ELF-1 (cell line): ENCODE measurements around the gene GLS.
A peak's percentile ranks its signal among the peaks of the same experiment; 100 is the strongest.

Source experiments
- DNase-seq: peaks from one replicate; pipeline ENCODE4 v3.0.0-alpha.2; 2016; ENCODE audit warnings: low read depth, low spot score

The GLS gene

DNA sequence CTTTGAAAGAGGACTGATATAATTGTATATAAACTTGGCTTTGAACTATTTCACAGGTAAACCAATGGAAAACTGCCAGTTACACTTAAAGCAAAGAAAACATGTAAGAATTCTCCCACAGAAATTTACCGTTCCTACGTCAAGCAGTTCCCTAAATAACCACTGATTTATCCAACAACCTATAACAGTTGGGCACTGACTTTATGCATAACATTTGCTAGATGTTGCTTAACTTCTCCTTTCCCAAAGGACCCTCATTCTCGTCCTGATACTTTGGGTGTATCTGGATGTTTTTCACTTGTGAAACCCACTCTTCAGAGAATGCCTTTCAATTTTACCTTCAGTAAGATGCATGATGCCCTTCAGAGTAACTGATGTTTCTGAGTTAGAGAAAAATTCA is 89.5 kb downstream of the GLS start:
- DNase-seq = no peak

DNA sequence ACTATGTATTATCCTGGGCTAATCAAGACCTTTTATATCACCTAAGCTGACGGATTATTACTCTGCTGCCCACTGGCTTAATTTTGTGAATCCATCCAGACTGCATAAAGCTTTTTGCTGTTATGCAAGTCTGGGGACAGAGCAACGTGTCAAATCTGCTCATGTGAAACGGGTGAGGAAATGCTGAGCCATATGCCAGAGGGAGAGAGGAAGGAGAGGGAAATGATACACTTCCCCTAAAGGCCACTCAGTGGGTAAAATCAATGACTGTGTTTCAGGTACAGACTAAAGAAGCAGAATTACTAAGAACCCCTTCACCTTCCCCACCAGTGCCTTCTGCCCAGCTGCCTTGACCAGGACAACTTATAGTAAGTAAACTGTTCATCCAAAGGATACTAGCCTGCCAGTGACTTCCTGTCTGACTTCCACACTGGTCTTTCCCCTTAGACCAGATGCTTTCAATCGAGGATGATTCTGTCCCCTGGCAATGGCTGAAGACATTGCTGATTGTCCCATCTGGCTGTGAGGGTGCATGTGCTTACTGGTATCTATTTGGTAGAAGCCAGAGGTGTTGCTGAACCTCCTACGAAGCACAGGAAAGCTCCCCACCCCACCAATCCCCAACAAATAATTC is 90.4 kb downstream of the GLS start:
- no peak for DNase-seq

- DNase-seq = no peak
Measured at GRCh38 chr2:190972213-190972612, 91.6 kb downstream of the GLS start.

DNA sequence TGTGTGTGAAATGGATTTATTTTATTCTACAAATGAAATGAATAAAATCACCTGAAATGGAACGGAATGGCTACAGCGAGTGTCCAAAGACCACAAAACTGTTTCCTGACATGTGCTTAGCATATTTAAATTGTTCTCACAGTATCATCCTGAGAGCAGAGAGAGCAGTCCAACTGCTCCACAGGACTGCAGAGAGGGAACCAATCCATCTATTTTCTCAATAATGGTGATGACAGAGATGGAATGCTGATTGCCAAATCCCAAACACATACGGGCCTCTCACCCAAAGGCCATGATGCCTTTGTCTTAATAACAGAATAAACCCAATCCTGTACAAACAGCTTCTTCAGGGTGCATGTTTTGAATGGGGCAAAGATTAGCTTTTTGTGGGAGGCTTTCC is 92.2 kb downstream of the GLS start:
- DNase-seq = no peak

DNA sequence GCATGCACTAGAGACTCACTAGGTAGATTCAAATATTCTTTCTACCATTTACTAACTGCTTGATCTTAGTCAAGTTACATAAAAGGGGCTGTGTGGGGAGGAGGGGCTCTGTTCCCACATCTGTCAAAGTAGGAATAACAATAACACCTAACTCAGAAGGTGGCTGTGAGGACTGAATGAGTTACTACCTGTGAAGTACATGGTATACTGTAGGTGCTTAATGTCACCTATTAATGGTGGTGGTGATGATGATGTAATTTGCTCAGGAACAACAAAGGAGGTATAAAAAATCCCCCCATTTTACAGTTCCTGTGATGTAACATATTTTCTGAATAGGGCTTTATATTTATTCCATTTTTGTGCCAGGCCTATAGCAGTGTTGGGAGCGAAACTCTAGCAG is 92.6 kb downstream of the GLS start:
- DNase-seq = no peak

GRCh38 chr2:190973726-190974628 is 93.4 kb downstream of the GLS start:
- no peak for DNase-seq

DNA sequence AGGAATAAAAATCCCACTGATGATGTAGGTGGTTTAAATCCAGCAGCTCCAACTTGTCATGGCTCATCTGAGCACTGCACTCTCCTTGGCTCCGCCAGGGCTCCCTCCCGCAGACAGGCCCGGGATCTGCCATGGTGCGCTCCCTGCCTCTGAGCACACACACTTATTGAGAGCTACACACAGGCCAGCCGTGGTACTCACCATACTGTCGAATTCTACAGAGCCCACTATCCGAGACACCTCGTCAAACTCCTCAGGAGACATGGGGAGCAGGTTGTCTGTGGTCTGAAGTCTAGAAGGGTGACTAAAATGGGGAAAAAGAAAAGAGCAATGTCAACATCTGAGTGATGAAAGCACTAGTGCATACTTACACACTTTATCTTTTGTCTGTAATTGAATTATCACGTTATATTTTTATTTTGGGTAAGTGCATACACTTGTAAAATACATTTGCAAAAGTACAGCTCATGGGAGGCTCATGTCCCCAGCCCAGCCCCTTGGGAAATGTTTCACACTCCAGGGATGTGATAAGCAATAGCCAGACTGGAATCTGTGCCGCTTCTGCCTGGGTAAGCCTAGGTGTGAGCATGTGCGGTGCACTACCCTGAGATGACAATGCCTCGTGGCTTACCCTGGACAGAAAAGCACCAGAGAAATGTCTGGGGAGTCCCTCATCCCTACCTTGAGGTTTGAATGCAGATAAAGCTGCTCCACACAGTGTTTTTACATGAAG is 94.2 kb downstream of the GLS start:
- no peak for DNase-seq

DNA sequence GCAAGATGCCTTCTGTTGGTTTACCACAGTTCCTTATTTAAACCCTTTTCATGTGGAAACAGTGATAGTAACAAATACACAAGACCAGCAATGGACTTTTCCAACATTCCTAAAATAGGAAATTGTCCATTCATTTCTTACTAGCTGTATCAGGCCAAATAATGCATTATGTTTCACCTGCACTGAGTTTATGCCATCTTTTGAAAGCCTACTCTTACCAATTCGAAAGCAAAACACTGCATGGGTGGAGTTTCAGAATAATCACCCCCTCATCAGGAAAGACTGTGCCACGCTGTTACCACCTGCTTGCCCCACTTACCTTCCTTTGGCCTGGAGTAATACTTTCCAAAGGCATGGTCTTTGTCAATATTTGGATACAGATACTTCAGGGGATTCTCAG is 95.9 kb downstream of the GLS start:
- no peak for DNase-seq

- no peak for DNase-seq
Measured at GRCh38 chr2:190977505-190977904, 96.9 kb downstream of the GLS start.

GRCh38 chr2:190978389-190979053 is 97.9 kb downstream of the GLS start:
- no peak for DNase-seq

DNA sequence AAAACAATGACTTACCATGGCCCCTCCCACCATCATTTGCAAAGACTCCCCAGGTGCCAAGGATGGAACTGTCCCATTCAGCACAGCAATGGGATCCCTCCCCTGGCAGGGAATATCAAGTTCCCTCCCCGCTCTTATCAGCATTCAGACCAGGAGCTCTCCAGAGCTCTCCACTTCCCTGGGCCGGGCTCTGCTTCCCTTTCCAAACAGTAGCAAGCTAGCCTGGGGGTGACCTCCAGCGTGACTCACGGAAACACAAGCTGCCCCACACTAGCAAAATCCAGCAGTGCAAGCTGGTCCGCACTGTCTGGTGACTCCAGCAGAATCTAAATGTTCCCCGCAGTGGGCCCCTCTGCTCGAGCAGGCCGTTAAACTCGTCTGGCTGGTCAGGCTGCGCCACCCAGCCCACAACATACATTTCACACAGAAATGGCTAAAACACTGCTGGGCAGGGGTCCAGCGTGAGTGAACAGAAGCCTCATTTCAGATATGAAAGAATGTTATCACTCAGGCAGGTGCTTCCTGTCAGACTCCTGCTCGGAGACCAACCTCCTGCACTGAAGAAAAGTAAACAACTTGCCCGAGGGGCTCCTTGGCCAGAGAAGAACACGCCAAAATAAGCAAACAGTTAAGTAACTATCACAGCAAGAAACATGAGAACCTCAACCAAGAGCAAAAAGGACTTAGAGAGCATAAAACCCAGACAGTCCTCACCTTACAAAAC is 99.4 kb downstream of the GLS start:
- peak; percentile 94 for DNase-seq

DNA sequence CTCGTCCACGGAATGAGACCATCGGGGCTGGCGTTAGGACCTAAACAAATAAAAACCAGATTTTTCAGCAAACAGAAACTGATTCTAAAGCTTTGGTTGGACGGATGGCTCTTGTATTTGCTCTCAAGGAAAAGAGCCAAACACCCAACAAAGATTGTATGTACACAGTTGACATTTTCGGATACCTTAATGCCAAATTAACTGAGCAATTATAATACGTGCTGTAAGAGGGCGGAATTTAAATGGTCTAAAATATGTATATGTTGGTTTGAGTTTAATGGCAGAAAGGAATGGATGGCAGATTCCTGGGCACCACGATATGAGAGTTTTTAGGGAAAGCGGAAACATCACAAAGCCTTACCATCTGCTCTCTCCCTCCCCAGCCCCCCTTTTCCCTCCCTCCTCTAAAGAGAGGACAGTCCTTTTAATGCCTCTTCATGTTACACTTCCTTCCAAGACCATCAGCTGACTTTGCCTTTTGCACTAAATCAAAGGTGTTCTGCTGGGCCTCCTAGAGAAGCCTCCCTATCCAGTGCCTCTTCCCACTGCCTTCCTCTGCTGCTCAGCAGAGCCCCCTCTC is 100.1 kb downstream of the GLS start:
- no peak for DNase-seq

GRCh38 chr2:190981333-190981732 is 100.7 kb downstream of the GLS start:
- no peak for DNase-seq

GRCh38 chr2:190981733-190982132 is 101.1 kb downstream of the GLS start:
- DNase-seq = no peak

DNA sequence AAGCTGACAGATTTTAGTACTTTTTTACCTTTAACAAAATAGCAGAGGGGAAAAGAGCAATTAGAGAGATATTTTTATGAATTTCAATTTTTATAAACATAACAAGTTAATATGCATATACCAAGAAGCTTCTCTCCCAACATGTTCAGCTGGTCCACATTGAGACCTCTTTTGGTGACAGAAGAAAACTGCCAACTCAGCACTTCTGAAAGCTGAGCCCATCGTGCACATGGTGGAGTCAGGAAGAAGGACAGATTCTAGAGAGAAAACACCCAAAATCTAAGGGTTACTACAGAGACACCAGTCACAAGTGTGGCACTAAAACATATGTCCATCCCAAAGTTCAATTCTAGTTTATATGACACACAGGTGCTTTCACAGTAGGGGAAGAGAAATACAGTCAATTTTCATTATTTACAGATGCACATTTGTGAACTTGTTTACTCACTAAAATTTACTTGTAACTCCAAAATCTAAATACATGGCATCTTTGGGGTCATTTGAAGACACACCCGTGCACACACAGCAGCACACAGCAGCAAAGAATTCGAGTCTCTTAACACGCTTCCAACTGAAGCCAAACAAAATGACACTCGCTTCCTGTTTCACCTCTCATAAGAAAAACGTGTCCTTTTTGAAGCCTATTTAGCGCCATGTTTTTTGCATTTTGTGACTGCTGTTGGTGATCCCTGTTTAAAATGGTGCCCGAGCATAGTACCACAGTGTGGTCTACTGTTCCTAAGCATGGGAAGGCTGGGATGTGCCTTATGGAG is 101.8 kb downstream of the GLS start:
- no peak for DNase-seq

GRCh38 chr2:190984595-190984994 is 104.0 kb downstream of the GLS start:
- no peak for DNase-seq

GRCh38 chr2:190986221-190986953 is 105.8 kb downstream of the GLS start:
- DNase-seq = no peak

DNA sequence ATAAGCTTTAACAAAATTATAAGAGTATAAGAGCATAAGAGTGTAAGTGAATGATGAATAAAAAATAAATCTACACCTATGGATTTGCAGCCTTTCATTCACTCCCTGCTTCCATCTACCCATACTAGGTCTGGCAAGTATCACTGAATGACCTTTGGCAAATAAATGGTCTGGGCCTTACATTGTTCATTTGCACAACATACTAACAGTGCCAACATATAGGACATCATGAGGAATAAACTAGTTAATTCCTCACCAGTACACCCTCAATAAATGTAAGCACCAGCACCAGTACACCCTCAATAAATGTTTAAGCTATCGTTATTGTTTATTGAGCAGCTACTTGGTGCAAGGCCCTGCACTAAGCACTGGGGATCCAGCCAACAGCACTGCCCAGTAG is 106.5 kb downstream of the GLS start:
- DNase-seq = no peak

DNA sequence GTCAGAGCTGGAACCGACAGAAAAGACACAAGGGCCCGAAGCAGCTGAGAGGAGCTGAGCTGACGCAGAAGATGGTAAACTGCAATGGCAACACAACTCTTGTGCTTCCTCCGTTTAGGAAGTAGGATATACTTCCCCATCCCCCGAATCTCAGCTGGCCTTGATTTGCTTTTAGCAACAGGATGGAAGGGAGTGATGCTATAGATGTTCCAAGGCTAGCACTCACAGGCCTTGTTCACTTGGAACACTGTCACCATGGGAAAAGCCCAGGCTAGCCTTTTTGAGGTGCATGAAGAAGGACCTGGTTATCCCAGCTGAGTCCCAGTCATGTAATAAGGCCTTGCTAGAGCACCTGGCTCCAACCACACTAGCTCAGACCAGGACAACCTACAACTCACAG is 107.3 kb downstream of the GLS start:
- no peak for DNase-seq

DNA sequence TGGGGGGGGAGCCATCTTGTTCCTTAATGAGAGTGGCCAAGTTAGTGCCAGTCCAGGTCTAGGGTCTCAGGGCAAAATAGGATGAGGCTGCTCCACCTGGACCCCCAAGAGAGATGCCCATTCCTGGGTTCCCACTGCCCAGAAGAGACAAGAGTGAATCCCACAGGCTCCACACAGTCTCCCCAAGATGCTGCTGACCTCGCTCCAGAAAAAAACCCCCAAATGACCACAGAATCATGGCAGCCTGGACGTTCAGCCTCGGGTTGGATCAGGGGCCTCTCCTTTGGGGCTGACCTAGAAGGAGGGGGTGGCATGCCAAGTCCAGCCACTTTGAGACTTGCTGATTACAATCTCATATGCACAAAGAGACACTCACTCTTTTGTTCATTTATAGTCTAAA is 108.3 kb downstream of the GLS start:
- DNase-seq = no peak
